ENCODE data around the gene TCF25. TPM values are rescaled to one million over a fixed set of nuclear protein-coding genes. Genes with fewer than 3 reads are reported as not detected.

Gene TCF25
- polyA plus RNA-seq, 1 experiment: 156 TPM

DNA sequence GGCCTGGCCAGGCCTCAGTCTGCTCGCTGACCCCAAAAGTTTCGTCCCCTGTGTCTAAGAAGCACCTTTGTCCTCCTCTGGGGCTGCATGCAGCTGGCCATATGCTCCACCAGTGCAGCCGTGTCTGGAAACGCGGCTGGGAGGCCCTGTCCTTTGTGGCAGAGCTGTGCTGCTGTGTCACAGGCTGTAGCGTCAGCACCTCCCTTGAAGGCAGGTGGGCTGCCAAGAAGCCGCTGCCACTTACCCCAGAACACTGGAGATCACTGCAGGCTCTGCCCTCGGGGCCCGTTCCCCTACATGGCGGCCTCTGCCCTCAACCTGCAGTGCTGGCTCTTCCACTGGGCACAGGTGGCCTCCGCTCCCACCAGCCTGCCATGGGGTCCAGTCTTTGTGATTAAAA lies 29.6 kb downstream of the TCF25 start:
- TF ChIP-seq CTCF (IDR thresholded peaks at IDR 0.05; ENCODE audit: low read depth, low read length): no peak
- ChIA-PET CTCF (no interaction called here), POLR2A (interaction anchor here (0.9 kb wide), 1 partner anchor 19 kb away, joined by 3 read pairs; no protein-coding TSS in a partner anchor)
- H3K4me3 ChIP-seq (ENCODE audit: low read depth, low read length): no peak overlapping the region
- no peak for DNase-seq (ENCODE audit: low read depth, low spot score)
- no peak overlapping the region for H3K27ac ChIP-seq (ENCODE audit: low read depth, low read length)
- peaks cover 27% of the 10 kb centered on the region for H3K9me3 ChIP-seq (ENCODE audit: control insufficient read depth, insufficient read depth, low read length)
- H3K27me3 ChIP-seq (ENCODE audit: control insufficient read depth, insufficient read depth, low read length): no peaks in the 10 kb centered on the region

DNA sequence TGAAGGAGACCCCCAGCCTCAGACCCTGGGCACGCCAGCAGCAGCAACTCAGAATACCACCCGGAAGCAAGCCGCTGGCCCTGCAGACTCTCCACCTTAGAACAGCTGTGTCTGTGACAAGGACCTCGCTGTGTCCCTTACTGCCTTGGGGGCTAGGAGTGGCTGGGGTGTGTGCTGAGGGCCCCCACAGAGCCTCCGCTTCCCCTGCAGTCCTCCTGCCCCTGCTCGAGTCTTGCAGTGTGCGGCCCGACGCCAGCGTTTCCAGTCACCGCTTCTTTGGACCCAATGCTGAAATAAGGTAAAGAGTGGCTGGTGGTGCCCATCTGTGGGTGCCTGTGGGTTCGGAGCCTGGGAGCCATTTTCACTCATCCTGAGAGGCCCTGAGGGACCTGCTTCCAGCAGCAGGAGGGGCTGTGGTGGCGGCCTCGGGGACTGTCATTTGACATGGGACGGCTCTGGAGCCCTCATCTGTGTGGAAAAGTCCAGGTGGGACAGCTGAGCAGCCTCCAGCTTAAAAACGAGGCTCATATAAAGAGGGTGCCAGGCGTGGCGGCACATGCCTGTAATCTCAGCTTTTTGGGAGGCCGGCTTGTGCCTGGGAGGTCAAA lies 30.6 kb downstream of the TCF25 start:
- CTCF ChIA-PET: no interaction called here
- Histone ChIP-seq H3K9me3 (ENCODE audit: control insufficient read depth, insufficient read depth, low read length) (peaks cover 27% of the 10 kb centered on the region), H3K4me3 (ENCODE audit: low read depth, low read length) (no peak overlapping the region), H3K27ac (ENCODE audit: low read depth, low read length) (no peak overlapping the region), H3K27me3 (ENCODE audit: control insufficient read depth, insufficient read depth, low read length) (no peaks in the 10 kb centered on the region)
- DNase-seq (ENCODE audit: low read depth, low spot score): no peak
- POLR2A ChIA-PET: no interaction called here
- no peak for TF ChIP-seq CTCF (IDR thresholded peaks at IDR 0.05; ENCODE audit: low read depth, low read length)

GRCh38 chr16:89904606-89905510 lies 31.5 kb downstream of the TCF25 start:
- POLR2A ChIA-PET: no interaction called here
- CTCF ChIA-PET: no interaction called here
- H3K9me3 ChIP-seq (ENCODE audit: control insufficient read depth, insufficient read depth, low read length): peaks cover 27% of the 10 kb centered on the region
- TF ChIP-seq CTCF (IDR thresholded peaks at IDR 0.05; ENCODE audit: low read depth, low read length): no peak
- no peaks in the 10 kb centered on the region for H3K27me3 ChIP-seq (ENCODE audit: control insufficient read depth, insufficient read depth, low read length)
- no peak overlapping the region for H3K27ac ChIP-seq (ENCODE audit: low read depth, low read length)
- no peak overlapping the region for H3K4me3 ChIP-seq (ENCODE audit: low read depth, low read length)
- no peak for DNase-seq (ENCODE audit: low read depth, low spot score)

- CTCF ChIA-PET: no interaction called here
- no peak for TF ChIP-seq CTCF (IDR thresholded peaks at IDR 0.05; ENCODE audit: low read depth, low read length)
- no peak for DNase-seq (ENCODE audit: low read depth, low spot score)
Observed at GRCh38 chr16:89905511-89906139, 32.2 kb downstream of the TCF25 start.

More at GRCh38 chr16:89905511-89906139, 32.2 kb downstream of the TCF25 start:
- POLR2A ChIA-PET: no interaction called here
- peaks cover 27% of the 10 kb centered on the region for H3K9me3 ChIP-seq (ENCODE audit: control insufficient read depth, insufficient read depth, low read length)
- no peaks in the 10 kb centered on the region for H3K27me3 ChIP-seq (ENCODE audit: control insufficient read depth, insufficient read depth, low read length)
- no peak overlapping the region for H3K4me3 ChIP-seq (ENCODE audit: low read depth, low read length)
- no peak overlapping the region for H3K27ac ChIP-seq (ENCODE audit: low read depth, low read length)
